GM15510 (cell line): ENCODE results near the gene TTC13.

Source experiments
- POLR2A ChIP-seq: IDR thresholded peaks from 3 replicates; pipeline ENCODE4 v1.6.1; 2011; ENCODE audit warnings: borderline replicate concordance; ENCODE audit not compliant: insufficient read length; ENCODE audit errors: extremely low read depth

Gene TTC13

DNA sequence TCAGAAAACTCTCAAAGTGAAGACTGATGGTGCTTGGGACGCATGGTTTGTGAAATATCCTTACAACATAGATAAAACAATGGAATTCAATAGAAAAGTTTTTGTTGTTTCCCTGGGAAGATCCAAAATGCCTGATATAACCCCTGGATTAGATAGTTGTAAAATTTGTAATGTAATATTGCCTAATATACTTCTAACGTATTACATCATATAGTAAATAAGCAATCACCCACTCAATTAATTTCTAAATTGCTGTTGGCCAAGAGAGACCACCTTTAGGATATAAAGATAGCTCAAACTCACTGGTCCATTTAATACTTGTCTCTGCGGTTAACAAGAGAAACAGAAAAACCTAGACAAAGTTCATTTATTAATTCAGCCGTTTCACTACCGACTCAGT, 42.2 kb downstream of the TTC13 start:
- TF ChIP-seq POLR2A, result no peak

GRCh38 chr1:230935852-230936251, 42.8 kb downstream of the TTC13 start:
- no peak for TF ChIP-seq POLR2A

GRCh38 chr1:230930986-230931385, 47.7 kb downstream of the TTC13 start:
- TF ChIP-seq POLR2A, result no peak

DNA sequence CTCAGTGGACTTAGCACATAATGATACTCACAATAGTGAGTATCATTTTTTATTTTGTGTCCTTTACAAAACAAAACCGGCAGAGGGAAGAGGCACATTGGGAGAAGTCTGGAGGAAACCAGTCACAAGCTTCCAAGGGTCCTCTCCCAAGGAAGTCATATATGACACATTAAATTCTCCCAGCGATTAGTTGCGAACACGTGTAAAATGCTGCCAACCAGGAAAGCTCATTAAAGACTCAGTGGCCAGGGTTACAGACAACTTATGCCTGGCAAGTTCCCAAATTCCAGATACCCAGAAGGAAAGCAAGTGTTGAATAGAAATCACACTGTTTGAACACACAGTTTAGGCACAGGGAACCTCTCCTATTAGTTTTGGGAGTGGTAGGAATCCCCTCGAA, 52.5 kb downstream of the TTC13 start:
- TF ChIP-seq POLR2A, result no peak

GRCh38 chr1:230925608-230926007, 53.1 kb downstream of the TTC13 start:
- TF ChIP-seq POLR2A, result no peak

GRCh38 chr1:230923176-230923575, 55.5 kb downstream of the TTC13 start:
- TF ChIP-seq POLR2A, result no peak

DNA sequence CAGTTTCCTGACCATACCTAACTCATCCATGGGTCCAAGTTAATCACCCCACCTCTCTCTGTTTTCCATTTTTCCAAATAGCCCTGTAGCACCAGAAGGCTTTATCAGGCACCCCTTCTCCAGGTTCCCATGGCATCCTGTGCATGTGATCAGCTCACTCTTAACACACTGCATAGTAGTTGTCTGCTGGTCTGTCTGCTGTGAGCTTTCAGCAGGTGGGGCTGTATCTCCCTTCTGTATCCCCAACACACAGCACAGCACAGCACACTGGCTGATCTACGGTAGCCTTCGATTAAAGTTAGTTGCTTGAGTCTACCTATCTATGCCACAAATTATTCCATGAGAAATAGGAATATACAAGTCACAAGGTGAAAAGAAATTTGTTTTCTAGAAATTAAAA, 56.0 kb downstream of the TTC13 start:
- TF ChIP-seq POLR2A, result no peak

DNA sequence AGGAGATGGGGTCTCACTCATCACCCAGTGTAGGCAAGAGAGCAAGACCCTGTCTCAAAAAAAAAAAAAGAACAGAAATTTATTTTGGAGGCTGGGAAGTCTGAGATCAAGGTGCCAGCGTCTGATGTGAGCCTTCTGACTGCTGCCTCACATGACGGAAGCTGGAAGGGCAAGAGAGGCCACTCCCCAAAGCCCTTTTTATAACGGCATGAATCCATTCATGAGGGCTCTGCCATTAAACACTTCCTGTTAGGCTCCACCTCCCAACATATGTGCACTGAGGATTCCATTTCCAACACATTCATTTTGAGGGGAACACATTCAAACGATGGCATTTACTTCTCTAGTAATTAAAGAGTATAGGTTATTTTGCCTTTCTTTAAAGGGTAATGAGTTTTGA, 59.5 kb downstream of the TTC13 start:
- no peak for TF ChIP-seq POLR2A

- no peak for TF ChIP-seq POLR2A
Observed at GRCh38 chr1:230917284-230918135, 61.2 kb downstream of the TTC13 start.

DNA sequence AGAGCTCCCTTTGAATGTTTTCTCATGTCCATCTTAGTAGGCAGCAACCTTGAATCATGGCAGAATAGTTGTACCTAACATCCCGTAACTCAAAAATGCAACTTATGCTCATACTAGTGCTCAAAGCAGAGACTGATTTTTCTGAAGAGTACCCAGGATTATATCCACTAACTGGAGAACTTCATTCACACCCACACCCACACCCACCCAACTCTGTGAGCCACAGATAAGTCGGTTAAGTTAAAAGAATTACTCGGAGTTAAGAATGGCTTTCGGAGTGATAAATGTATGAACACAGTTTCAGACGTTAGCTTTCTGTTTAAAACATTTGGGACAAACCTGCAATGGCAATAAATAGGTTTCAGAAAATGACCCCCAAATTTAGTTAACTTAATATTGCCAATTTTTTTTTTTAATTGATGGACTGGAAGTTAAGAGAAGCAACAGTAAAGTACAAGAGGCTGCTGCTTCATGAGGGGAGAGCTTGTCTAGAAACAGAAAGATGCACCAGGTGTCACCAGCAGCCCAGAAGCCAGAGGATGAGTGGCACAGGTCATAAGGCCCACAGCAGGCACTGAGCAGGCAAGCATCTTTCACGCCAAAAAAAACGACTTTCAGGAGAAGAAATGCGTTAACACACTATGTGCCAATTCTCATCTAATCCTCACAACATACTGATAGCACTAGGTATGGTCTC, 61.9 kb downstream of the TTC13 start:
- no peak for TF ChIP-seq POLR2A

DNA sequence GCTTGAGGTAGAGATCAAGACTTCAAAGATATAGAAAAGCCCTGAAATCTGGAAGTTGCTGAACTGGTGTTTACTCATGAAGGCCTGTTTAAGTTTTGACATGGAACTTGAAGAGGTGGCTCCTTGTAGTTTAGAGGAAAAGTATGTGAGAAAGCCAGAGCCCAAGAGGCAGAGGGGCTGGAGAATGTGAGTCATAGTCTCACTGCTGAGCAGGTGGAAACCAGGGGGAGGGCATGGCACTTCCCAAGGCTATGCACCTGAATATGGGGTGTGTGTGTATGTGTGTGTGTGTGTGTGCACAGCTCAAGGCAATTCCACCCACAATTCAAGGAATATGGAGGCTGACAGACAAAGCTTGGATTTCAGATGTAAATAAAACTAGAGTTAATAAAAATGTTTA, 63.6 kb downstream of the TTC13 start:
- TF ChIP-seq POLR2A, result no peak

- no peak for TF ChIP-seq POLR2A
Observed at GRCh38 chr1:230913496-230913895, 65.2 kb downstream of the TTC13 start.

DNA sequence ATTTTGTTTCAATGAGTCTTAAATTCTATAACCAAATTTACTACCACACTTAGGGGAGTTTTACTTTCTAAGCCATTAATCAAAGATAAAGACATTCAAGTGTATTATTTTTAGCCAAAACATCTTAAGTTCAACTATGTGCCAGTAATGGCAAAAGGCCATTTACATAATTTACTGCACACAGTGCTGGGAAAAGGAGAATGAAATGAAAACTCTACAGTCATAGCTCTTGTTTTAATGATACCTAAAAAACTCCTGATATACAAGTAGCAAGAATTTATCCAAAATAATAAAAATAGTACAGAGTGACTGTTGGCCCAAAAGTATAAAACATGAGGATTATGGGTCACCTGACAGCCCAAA, 67.9 kb downstream of the TTC13 start:
- TF ChIP-seq POLR2A, result no peak

DNA sequence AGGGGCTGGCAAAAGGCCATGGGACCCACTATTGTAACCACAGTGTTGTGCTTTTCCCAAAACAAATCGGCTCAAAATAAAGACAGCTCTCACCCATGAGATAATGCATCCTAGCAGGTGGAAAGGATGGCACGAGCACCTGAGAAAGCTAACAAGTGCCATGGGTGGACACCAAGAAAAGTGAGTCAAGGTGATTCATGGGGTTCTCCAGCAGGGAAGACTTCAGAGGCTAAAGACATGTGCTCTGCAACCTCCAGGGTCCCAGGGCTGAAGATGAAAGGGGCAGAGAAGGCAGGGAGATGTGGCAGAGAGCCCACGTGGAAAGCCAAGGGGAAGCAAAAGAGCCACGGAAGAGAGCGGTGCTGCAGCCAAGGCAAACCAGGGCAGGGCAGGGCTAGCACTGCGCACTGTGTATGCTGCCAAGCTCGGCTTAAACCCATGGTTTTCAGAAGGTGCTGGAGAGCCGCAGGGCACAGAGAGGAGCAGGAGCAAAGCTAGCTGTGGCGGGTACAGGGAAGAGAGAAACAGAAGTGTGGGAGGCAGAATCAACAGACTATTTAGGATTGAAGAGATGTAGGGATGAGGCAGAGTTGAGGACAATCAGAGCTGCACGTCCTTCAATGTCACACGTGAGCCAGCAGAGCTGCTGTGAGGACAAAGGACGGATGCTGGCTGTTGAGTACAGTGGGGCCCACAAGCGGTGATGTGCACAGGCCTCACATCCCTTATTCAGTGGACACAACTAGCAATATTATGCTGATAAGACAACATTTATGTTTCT, 68.5 kb downstream of the TTC13 start:
- TF ChIP-seq POLR2A, result no peak

- no peak for TF ChIP-seq POLR2A
Observed at GRCh38 chr1:230907472-230908205, 71.0 kb downstream of the TTC13 start.
